GM23248 (cell line): ENCODE results near the gene HBG1.

Experiments
- EZH2 ChIP-seq: fragments of 200-600 bp; sonication (generic); IDR thresholded peaks from 2 replicates; pipeline ENCODE4 v1.6.1; 2018; ENCODE audit warnings: antibody characterized with exemption, mild to moderate bottlenecking; ENCODE audit not compliant: insufficient read depth, poor library complexity, severe bottlenecking
- EZH2phosphoT487 ChIP-seq: fragments of 200-600 bp; sonication (generic); IDR thresholded peaks from 2 replicates; pipeline ENCODE4 v1.6.1; 2018; ENCODE audit warnings: antibody characterized with exemption, moderate library complexity, mild to moderate bottlenecking, low read depth; ENCODE audit not compliant: insufficient read depth

DNA sequence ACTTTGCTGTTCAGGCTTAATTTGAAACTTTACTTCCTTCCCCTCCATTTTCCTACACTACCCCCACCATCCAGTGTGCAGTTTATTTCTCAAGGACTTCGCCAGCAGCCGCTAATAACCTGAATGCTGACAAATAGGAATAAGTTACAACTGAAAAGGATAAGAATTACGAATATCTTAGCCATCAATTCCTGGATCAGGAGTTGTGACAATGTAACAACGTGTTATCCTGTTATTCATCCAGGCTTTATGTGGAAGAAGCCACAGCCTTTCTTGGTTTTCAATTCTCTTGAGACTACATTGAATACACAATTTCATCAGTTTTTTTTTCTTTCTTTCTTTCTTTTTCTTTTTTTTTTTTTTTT, 5.9 kb downstream of the HBG1 start:
- TF ChIP-seq EZH2 (no peak), EZH2phosphoT487 (no peak)
